IMR-90 (cell line): ENCODE measurements around the gene EIF4ENIF1. TPM values are rescaled to one million over a fixed set of nuclear protein-coding genes. Genes with fewer than 3 reads are reported as not detected.

Source experiments
- ATAC-seq: fragments of 200-7000 bp; cut with Tn5 transposase; 2 replicates; pipeline ENCODE4 v1.9.1; 2020; ENCODE audit warnings: low read depth, mild to moderate bottlenecking, moderate library complexity
- BruUV-seq: library from RNA; stranded (reverse); fragments of 400-500 nt; replicated peaks from 2 replicates; lab custom pipeline; 2021; lab: Mats Ljungman, UMichigan
- CTCF ChIA-PET: fragments of 300-600 bp; formaldehyde crosslinking; extraction: SDS; loops from one replicate; lab custom pipeline; 2021; ENCODE audit warnings: antibody characterized with exemption; lab: Yijun Ruan, JAX
- POLR2A ChIA-PET: fragments of 300-600 bp; sonication (Branson Sonifier 250); formaldehyde crosslinking; loops from one replicate; lab custom pipeline; 2022; ENCODE audit warnings: antibody characterized with exemption; ENCODE audit not compliant: unreplicated experiment; lab: Charles Lee
- DNase-seq: peaks from one replicate; pipeline ENCODE4 v3.0.0; 2013
- H2AFZ ChIP-seq: replicated peaks from 2 replicates; pipeline ENCODE3; 2013; ENCODE audit warnings: low read length, mild to moderate bottlenecking; ENCODE audit not compliant: poor library complexity
- H2AK5ac ChIP-seq: 2 replicates; pipeline ENCODE4 v1.6.1; 2013; ENCODE audit warnings: low read depth, low read length, inconsistent platforms
- H2AK9ac ChIP-seq: replicated peaks from 2 replicates; pipeline ENCODE3; 2013; ENCODE audit warnings: mild to moderate bottlenecking, low read depth, low read length, moderate library complexity; ENCODE audit not compliant: poor library complexity
- H2BK120ac ChIP-seq: 2 replicates; pipeline ENCODE4 v1.6.1; 2013; ENCODE audit warnings: low read depth, low read length, inconsistent platforms
- H2BK15ac ChIP-seq: 3 replicates; pipeline ENCODE4 v1.6.1; 2013; ENCODE audit warnings: low read depth, low read length, inconsistent platforms
- H2BK20ac ChIP-seq: 2 replicates; pipeline ENCODE4 v1.6.1; 2013; ENCODE audit warnings: low read depth, mild to moderate bottlenecking, inconsistent platforms, low read length, moderate library complexity
- H2BK5ac ChIP-seq: 2 replicates; pipeline ENCODE4 v1.6.1; 2013; ENCODE audit warnings: mild to moderate bottlenecking, low read depth, low read length, inconsistent platforms; ENCODE audit not compliant: poor library complexity, severe bottlenecking
- H3K14ac ChIP-seq: replicated peaks from 2 replicates; pipeline ENCODE4 v1.6.1; 2013; ENCODE audit warnings: low read depth, low read length, inconsistent platforms
- H3K18ac ChIP-seq: 2 replicates; pipeline ENCODE4 v1.6.1; 2013; ENCODE audit warnings: low read depth, low read length, control low read depth
- H3K23ac ChIP-seq: 2 replicates; pipeline ENCODE4 v1.6.1; 2013; ENCODE audit warnings: low read depth, low read length, inconsistent platforms
- H3K27ac ChIP-seq: 2 replicates; pipeline ENCODE4 v1.5.1; 2013; ENCODE audit warnings: mild to moderate bottlenecking, control low read depth, low read length; ENCODE audit not compliant: insufficient read depth
- H3K27me3 ChIP-seq: 2 replicates; pipeline ENCODE4 v1.6.1; 2013; ENCODE audit warnings: low read length; ENCODE audit not compliant: control insufficient read depth, insufficient read depth
- H3K36me3 ChIP-seq: 2 replicates; pipeline ENCODE4 v1.6.1; 2013; ENCODE audit warnings: low read length, mixed read lengths; ENCODE audit not compliant: control insufficient read depth, insufficient read depth
- H3K4ac ChIP-seq: 2 replicates; pipeline ENCODE4 v1.6.1; 2013; ENCODE audit warnings: low read depth, low read length, inconsistent platforms
- H3K4me1 ChIP-seq: 2 replicates; pipeline ENCODE4 v1.6.1; 2013; ENCODE audit warnings: low read length, mixed read lengths; ENCODE audit not compliant: control insufficient read depth, insufficient read depth
- H3K4me2 ChIP-seq: 2 replicates; pipeline ENCODE4 v1.6.1; 2013; ENCODE audit warnings: low read depth, mild to moderate bottlenecking, control low read depth, low read length, moderate library complexity
- H3K4me3 ChIP-seq: 2 replicates; pipeline ENCODE4 v1.5.1; 2013; ENCODE audit warnings: low read depth, mild to moderate bottlenecking, control low read depth, low read length, moderate library complexity; ENCODE audit not compliant: insufficient read depth
- H3K56ac ChIP-seq: 2 replicates; pipeline ENCODE4 v1.6.1; 2013; ENCODE audit warnings: low read length, inconsistent platforms; ENCODE audit not compliant: insufficient read depth; ENCODE audit errors: extremely low read depth
- H3K79me1 ChIP-seq, 2 experiments: 2 replicates each; pipeline ENCODE4 v1.6.1; 2013; ENCODE audit warnings: low read length in 2 of 2, inconsistent platforms in 1 of 2, low read depth in 1 of 2
- H3K9ac ChIP-seq: 2 replicates; pipeline ENCODE4 v1.6.1; 2013; ENCODE audit warnings: low read depth, low read length, control low read depth
- H3K9me1 ChIP-seq: 2 replicates; pipeline ENCODE4 v1.6.1; 2013; ENCODE audit warnings: low read length, inconsistent platforms; ENCODE audit not compliant: insufficient read depth
- H3K9me3 ChIP-seq: 2 replicates; pipeline ENCODE4 v1.6.1; 2013; ENCODE audit warnings: low read length; ENCODE audit not compliant: control insufficient read depth, insufficient read depth
- H4K20me1 ChIP-seq: 2 replicates; pipeline ENCODE4 v1.6.1; 2013; ENCODE audit warnings: low read length, inconsistent platforms; ENCODE audit not compliant: insufficient read depth
- H4K5ac ChIP-seq: 2 replicates; pipeline ENCODE4 v1.6.1; 2013; ENCODE audit warnings: mild to moderate bottlenecking, low read depth, low read length, control low read depth
- H4K8ac ChIP-seq, 2 experiments: 2 replicates each; pipeline ENCODE4 v1.6.1; 2013; ENCODE audit warnings: low read depth in 2 of 2, low read length in 2 of 2, control low read depth in 1 of 2, inconsistent platforms in 1 of 2
- H4K91ac ChIP-seq: 2 replicates; pipeline ENCODE4 v1.6.1; 2013; ENCODE audit warnings: low read depth, low read length, inconsistent platforms; ENCODE audit not compliant: insufficient read depth
- FOS ChIP-seq: fragments of 150-350 bp; IDR thresholded peaks from 2 replicates; pipeline ENCODE4 v1.6.1; 2016; ENCODE audit warnings: low read depth, low read length
- MXI1 ChIP-seq: IDR thresholded peaks from 2 replicates; pipeline ENCODE4 v1.6.1; 2012; ENCODE audit warnings: low read depth, mild to moderate bottlenecking, low read length, moderate library complexity, borderline replicate concordance
- RFX5 ChIP-seq: IDR thresholded peaks from 2 replicates; pipeline ENCODE4 v1.8.0; 2012; ENCODE audit warnings: low read depth, mild to moderate bottlenecking, low read length, moderate library complexity
- WGBS, 2 experiments: methylation state at CpG; one replicate each; pipeline versions ENCODE4 v1.1.5 to v1.1.7; 2013; ENCODE audit warnings: missing lambda C conversion rate in 2 of 2; ENCODE audit not compliant: insufficient read length in 1 of 2; ENCODE audit errors: extremely low coverage in 2 of 2; 5-methylcytosine and 5-hydroxymethylcytosine counted together
- dilution Hi-C: fragments of 300-500 bp; cut with HindIII; formaldehyde crosslinking; loops from one replicate; pipeline ENCODE4 v1.14.3; 2018; ENCODE audit warnings: low sequenced_read_pairs; ENCODE audit not compliant: unreplicated experiment
- in situ Hi-C: fragments of 300-500 bp; cut with MboI; formaldehyde crosslinking; loops from 3 replicates; pipeline ENCODE4 v1.14.3; 2019; ENCODE audit warnings: low sequenced_read_pairs, inconsistent platforms, mixed read lengths
- intact Hi-C: fragments of 100-400 bp; cut with micrococcal nuclease; formaldehyde crosslinking; loops from 2 replicates; pipeline ENCODE4 v1.10.0; 2022
- polyA plus RNA-seq, 3 experiments: library from polyadenylated mRNA; depleted of rRNA; stranded (reverse); fragments of >200 nt; gene quantifications; 2 replicates each; pipeline ENCODE4 v1.2.3, GENCODE V29; 2012; ENCODE audit warnings: low replicate concordance in 1 of 3
- total RNA-seq: library from RNA; depleted of rRNA; stranded (reverse); fragments of >200 nt; gene quantifications from 2 replicates; pipeline ENCODE4 v1.2.3, GENCODE V29; 2012
- TF ChIP-seq, protein P1 (sequence below): fragments of 150-350 bp; IDR thresholded peaks from 2 replicates; pipeline ENCODE4 v1.6.1; 2017; ENCODE audit warnings: mild to moderate bottlenecking, antibody characterized with exemption, low read length, low read depth

Gene EIF4ENIF1
- total and polyA plus RNA-seq, 2 of the 4 experiments (the other 2 are of a cell fraction) = 14.7 to 16.0 TPM

DNA sequence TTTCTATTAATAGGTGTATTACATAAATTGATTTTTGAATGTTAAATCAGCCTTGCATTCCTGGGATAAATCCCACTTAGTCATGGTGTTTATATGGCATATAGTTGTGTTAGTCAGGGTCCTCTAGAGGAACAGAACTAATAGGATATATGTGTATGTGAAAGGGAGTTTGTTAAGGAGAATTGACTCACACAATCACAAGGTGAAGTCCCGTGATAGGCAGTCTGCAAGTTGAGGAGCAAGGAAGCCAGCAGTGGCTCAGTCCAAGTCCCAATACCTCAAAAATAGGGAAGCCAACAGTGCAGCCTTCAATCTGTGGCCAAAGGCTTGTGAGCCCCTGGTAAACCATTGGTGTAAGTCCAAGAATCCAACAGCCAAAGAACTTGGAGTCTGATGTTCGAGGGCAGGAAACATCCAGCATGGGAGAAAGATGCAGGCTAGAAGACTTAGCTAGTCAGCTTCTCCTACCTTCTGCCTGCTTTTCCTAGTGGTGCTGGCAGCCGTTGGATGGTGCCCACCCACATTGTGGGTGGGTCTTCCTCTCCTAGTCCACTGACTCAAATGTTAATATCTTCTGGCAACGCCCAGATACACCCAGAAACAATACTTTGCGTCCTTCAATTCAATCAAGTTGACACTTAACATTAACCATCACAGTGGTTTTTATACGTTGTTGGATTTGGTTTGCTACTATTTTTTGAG, 19.6 kb upstream of the EIF4ENIF1 start:
- no peak overlapping the region for H3K56ac ChIP-seq
- no peak overlapping the region for H3K23ac ChIP-seq
- no peak overlapping the region for H2BK120ac ChIP-seq
- H4K8ac ChIP-seq = no peak overlapping the region
- H3K4ac ChIP-seq = no peak overlapping the region
- peaks cover 2% of the 10 kb centered on the region; the same call in 1 of the 2 replicates for H3K4me1 ChIP-seq
- TF ChIP-seq FOS = no peak
- no peak for TF ChIP-seq MXI1
- TF ChIP-seq, protein P1, sequence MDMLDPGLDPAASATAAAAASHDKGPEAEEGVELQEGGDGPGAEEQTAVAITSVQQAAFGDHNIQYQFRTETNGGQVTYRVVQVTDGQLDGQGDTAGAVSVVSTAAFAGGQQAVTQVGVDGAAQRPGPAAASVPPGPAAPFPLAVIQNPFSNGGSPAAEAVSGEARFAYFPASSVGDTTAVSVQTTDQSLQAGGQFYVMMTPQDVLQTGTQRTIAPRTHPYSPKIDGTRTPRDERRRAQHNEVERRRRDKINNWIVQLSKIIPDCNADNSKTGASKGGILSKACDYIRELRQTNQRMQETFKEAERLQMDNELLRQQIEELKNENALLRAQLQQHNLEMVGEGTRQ = no peak
- TF ChIP-seq RFX5 = no peak
- H3K14ac ChIP-seq = no peak overlapping the region
- intact Hi-C loops (no loop called here), dilution Hi-C loops (no loop called here), in situ Hi-C loops (no loop called here)
- POLR2A ChIA-PET = no interaction called here
- H3K9ac ChIP-seq = no peak overlapping the region
- ATAC-seq = no peak
- no peaks in the 10 kb centered on the region for H3K27me3 ChIP-seq
- no peak overlapping the region for H4K5ac ChIP-seq
- H3K9me1 ChIP-seq = no peaks in the 10 kb centered on the region
- no peak overlapping the region for H3K4me2 ChIP-seq
- no peak overlapping the region for H2AFZ ChIP-seq
- peaks cover 13 to 34% of the 10 kb centered on the region in 2 experiments for H3K79me1 ChIP-seq
- H3K27ac ChIP-seq = no peak overlapping the region
- WGBS, 2 experiments = no CpG with 5 or more reads among the region's 6 CpGs
- no TSS peak for BruUV-seq
- peaks cover 2% of the 10 kb centered on the region; the same call in 1 of the 2 replicates for H3K9me3 ChIP-seq
- H4K20me1 ChIP-seq = no peaks in the 10 kb centered on the region
- CTCF ChIA-PET = no interaction called here
- no peak overlapping the region for H2BK5ac ChIP-seq
- H2BK20ac ChIP-seq = no peak overlapping the region
- H2AK9ac ChIP-seq = no peak overlapping the region
- no peak overlapping the region for H4K91ac ChIP-seq
- peak; percentile 59 for DNase-seq
- no peak overlapping the region for H3K18ac ChIP-seq
- no peaks in the 10 kb centered on the region; the same call in 1 of the 2 replicates for H3K36me3 ChIP-seq
- no peak overlapping the region for H2BK15ac ChIP-seq
- no peak overlapping the region for H3K4me3 ChIP-seq
- no peak overlapping the region for H2AK5ac ChIP-seq
